Choroid plexus epithelial cell (primary cell): Measurements from ENCODE around the gene RTTN.

ENCODE experiments used
- DNase-seq: peaks from one replicate; pipeline ENCODE4 v3.0.0-alpha.2; 2010; ENCODE audit warnings: low read depth
- H3K4me3 ChIP-seq: 2 replicates; pipeline ENCODE4 v1.5.1; 2011; ENCODE audit warnings: low read depth, mild to moderate bottlenecking, control low read depth, low read length, moderate library complexity
- CTCF ChIP-seq: conservative IDR thresholded peaks from 2 replicates; pipeline ENCODE4 v1.5.1; 2011; ENCODE audit warnings: low read depth, mild to moderate bottlenecking, control low read depth, inconsistent platforms, low read length, moderate library complexity

RTTN gene

GRCh38 chr18:70036771-70037347 lies 168.6 kb downstream of the RTTN start:
- TF ChIP-seq CTCF = no peak
- H3K4me3 ChIP-seq = no peak overlapping the region
- DNase-seq = no peak

GRCh38 chr18:70036168-70036567 lies 169.3 kb downstream of the RTTN start:
- DNase-seq = no peak
- no peak for TF ChIP-seq CTCF
- H3K4me3 ChIP-seq = no peak overlapping the region

GRCh38 chr18:70031221-70031620 lies 174.3 kb downstream of the RTTN start:
- TF ChIP-seq CTCF = no peak
- DNase-seq = no peak

GRCh38 chr18:70030728-70031127 lies 174.8 kb downstream of the RTTN start:
- TF ChIP-seq CTCF = no peak
- no peak for DNase-seq
- no peak overlapping the region for H3K4me3 ChIP-seq

More at GRCh38 chr18:70031221-70031620, 174.3 kb downstream of the RTTN start:
- H3K4me3 ChIP-seq = no peak overlapping the region

GRCh38 chr18:70029163-70029562 lies 176.3 kb downstream of the RTTN start:
- no peak for TF ChIP-seq CTCF
- H3K4me3 ChIP-seq = no peak overlapping the region
- DNase-seq = no peak

GRCh38 chr18:70028734-70029133 lies 176.8 kb downstream of the RTTN start:
- no peak overlapping the region for H3K4me3 ChIP-seq
- DNase-seq = no peak
- TF ChIP-seq CTCF = no peak

GRCh38 chr18:70028084-70028483 lies 177.4 kb downstream of the RTTN start:
- TF ChIP-seq CTCF = no peak
- no peak overlapping the region for H3K4me3 ChIP-seq
- no peak for DNase-seq
